HEK293T (cell line): ENCODE measurements around the gene HAGH.

Source experiments
- CTCF ChIA-PET: fragments of 350-600 bp; formaldehyde crosslinking; extraction: SDS; loops from one replicate; lab custom pipeline; 2021; ENCODE audit warnings: antibody characterized with exemption, inconsistent platforms; lab: Yijun Ruan, JAX
- POLR2A ChIA-PET: fragments of 350-600 bp; formaldehyde crosslinking; extraction: SDS; loops from one replicate; lab custom pipeline; 2020; ENCODE audit warnings: antibody characterized with exemption, inconsistent platforms; lab: Yijun Ruan, JAX
- DNase-seq: peaks from one replicate; pipeline ENCODE4 v3.0.0; 2012; ENCODE audit warnings: mixed read lengths; ENCODE audit errors: extremely low spot score
- ARNT ChIP-seq: fragments of 450-650 bp; IDR thresholded peaks from 2 replicates; pipeline ENCODE4 v1.6.1; 2017; ENCODE audit warnings: mild to moderate bottlenecking
- BHLHE40 ChIP-seq: fragments of 450-650 bp; IDR thresholded peaks from 2 replicates; pipeline ENCODE4 v1.6.1; 2016; ENCODE audit warnings: mild to moderate bottlenecking, moderate library complexity, borderline replicate concordance
- CTBP1 ChIP-seq: fragments of 450-650 bp; IDR thresholded peaks from 2 replicates; pipeline ENCODE4 v1.6.1; 2016; ENCODE audit warnings: borderline replicate concordance
- ELF4 ChIP-seq: fragments of 450-650 bp; IDR thresholded peaks from 2 replicates; pipeline ENCODE4 v1.6.1; 2017; ENCODE audit warnings: antibody characterized with exemption
- FOXA1 ChIP-seq: fragments of 450-650 bp; IDR thresholded peaks from 2 replicates; pipeline ENCODE4 v1.6.1; 2016; ENCODE audit warnings: mild to moderate bottlenecking
- FOXK2 ChIP-seq: fragments of 450-650 bp; IDR thresholded peaks from 2 replicates; pipeline ENCODE4 v1.6.1; 2016; ENCODE audit warnings: mild to moderate bottlenecking
- FOXM1 ChIP-seq: fragments of 450-650 bp; IDR thresholded peaks from 2 replicates; pipeline ENCODE4 v1.6.1; 2017; ENCODE audit warnings: mild to moderate bottlenecking, borderline replicate concordance
- HDGF ChIP-seq: fragments of 450-650 bp; IDR thresholded peaks from 2 replicates; pipeline ENCODE4 v1.6.1; 2017; ENCODE audit warnings: antibody characterized with exemption, borderline replicate concordance
- L3MBTL2 ChIP-seq: fragments of 450-650 bp; conservative IDR thresholded peaks from 2 replicates; pipeline ENCODE4 v1.6.1; 2016; ENCODE audit warnings: mild to moderate bottlenecking
- LEF1 ChIP-seq: fragments of 450-650 bp; IDR thresholded peaks from 2 replicates; pipeline ENCODE4 v1.6.1; 2017; ENCODE audit warnings: mild to moderate bottlenecking, borderline replicate concordance
- SP1 ChIP-seq: fragments of 450-650 bp; IDR thresholded peaks from 2 replicates; pipeline ENCODE4 v1.6.1; 2017
- SUZ12 ChIP-seq: fragments of 450-650 bp; IDR thresholded peaks from 2 replicates; pipeline ENCODE4 v1.6.1; 2016; ENCODE audit warnings: mild to moderate bottlenecking
- TARDBP ChIP-seq: fragments of 450-650 bp; IDR thresholded peaks from 2 replicates; pipeline ENCODE4 v1.6.1; 2016
- ZNF384 ChIP-seq: fragments of 450-650 bp; IDR thresholded peaks from 2 replicates; pipeline ENCODE4 v1.6.1; 2016
- TF ChIP-seq, protein P1 (sequence below): fragments of 450-650 bp; IDR thresholded peaks from 2 replicates; pipeline ENCODE4 v1.6.1; 2016

HAGH gene

GRCh38 chr16:1788095-1788707, 38.4 kb downstream of the HAGH start:
- DNase-seq: no peak
- TF ChIP-seq TARDBP (no peak), FOXM1 (no peak)
- ChIA-PET CTCF (no interaction called here), POLR2A (interaction anchor here (1.0 kb wide), 1 partner anchor 15 kb away, joined by 3 read pairs; the partner anchor contains the start of genes EME2 and MRPS34)

GRCh38 chr16:1787322-1788094, 39.1 kb downstream of the HAGH start:
- TF ChIP-seq HDGF: no peak
- TF ChIP-seq LEF1: no peak
- no peak for TF ChIP-seq TARDBP
- TF ChIP-seq FOXM1: no peak
- no peak for TF ChIP-seq FOXK2
- TF ChIP-seq, protein P1, sequence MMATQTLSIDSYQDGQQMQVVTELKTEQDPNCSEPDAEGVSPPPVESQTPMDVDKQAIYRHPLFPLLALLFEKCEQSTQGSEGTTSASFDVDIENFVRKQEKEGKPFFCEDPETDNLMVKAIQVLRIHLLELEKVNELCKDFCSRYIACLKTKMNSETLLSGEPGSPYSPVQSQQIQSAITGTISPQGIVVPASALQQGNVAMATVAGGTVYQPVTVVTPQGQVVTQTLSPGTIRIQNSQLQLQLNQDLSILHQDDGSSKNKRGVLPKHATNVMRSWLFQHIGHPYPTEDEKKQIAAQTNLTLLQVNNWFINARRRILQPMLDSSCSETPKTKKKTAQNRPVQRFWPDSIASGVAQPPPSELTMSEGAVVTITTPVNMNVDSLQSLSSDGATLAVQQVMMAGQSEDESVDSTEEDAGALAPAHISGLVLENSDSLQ: no peak
- TF ChIP-seq FOXA1: no peak
- TF ChIP-seq SP1: no peak
- no peak for TF ChIP-seq ZNF384
- TF ChIP-seq SUZ12: no peak
- TF ChIP-seq CTBP1: no peak
- TF ChIP-seq BHLHE40: no peak
- no peak for TF ChIP-seq ARNT
- POLR2A ChIA-PET: no interaction called here
- no peak for DNase-seq
- CTCF ChIA-PET: no interaction called here

DNA sequence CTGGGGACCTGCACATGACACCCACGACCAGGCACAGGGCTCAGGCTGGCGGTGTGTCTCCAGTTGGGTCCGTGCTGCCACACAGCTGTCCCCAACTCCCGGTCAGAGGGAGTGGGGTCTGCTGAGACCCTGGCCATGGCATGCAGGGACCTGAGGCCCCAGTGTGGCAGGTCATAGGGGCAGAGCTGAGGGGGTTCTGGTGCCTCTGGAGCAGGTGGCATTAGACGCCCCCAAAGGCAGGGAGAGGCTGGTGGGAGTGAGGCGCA, 39.6 kb downstream of the HAGH start:
- POLR2A ChIA-PET: no interaction called here
- CTCF ChIA-PET: no interaction called here
- DNase-seq: no peak

GRCh38 chr16:1786242-1787055, 40.2 kb downstream of the HAGH start:
- no peak for DNase-seq
- POLR2A ChIA-PET: no interaction called here
- CTCF ChIA-PET: no interaction called here
- TF ChIP-seq TARDBP (no peak), ELF4 (no peak), FOXA1 (no peak), FOXK2 (no peak), SP1 (no peak)

More for the DNA sequence above, 39.6 kb downstream of the HAGH start:
- no peak for TF ChIP-seq CTBP1

- TF ChIP-seq L3MBTL2 (no peak), BHLHE40 (no peak), HDGF (no peak)
- TF ChIP-seq, protein P1: no peak
- DNase-seq: no peak
- CTCF ChIA-PET: no interaction called here
- POLR2A ChIA-PET: no interaction called here
These were observed 40.8 kb downstream of the HAGH start for GRCh38 chr16:1785846-1786170.

GRCh38 chr16:1784977-1785845, 41.4 kb downstream of the HAGH start:
- CTCF ChIA-PET: no interaction called here
- POLR2A ChIA-PET: no interaction called here

More at GRCh38 chr16:1784977-1785845, 41.4 kb downstream of the HAGH start:
- no peak for TF ChIP-seq BHLHE40
- no peak for TF ChIP-seq ARNT
- TF ChIP-seq SUZ12: no peak
- TF ChIP-seq FOXK2: no peak
- TF ChIP-seq LEF1: no peak
- DNase-seq: no peak
